ENCODE results near the gene UTP25. TPM values are rescaled to one million over a fixed set of nuclear protein-coding genes. Genes with fewer than 3 reads are reported as not detected.

UTP25 gene
- total and polyA plus RNA-seq, 2 experiments from 2014 or later = 3.6 to 8.9 TPM

DNA sequence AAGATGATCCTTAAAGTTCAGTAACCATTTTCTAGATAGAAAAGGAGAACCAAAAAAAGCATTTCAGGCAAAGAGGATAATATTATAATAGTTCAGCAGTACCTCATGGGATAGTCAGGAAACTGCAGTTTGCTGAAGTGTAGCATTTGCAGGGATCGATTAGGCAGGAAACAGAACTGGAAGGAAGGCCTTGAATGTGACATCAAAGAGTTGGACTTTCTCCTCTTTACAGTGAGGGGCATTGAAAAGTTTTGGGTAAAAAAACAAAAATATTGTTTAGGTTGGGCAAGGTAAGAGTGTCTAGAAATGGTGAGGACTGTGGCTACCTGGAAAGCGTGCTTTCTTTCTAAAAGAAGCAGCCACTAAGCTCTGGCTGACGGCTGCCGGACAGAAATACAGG lies 13.9 kb upstream of the UTP25 start:
- Mint-ChIP-seq H3K4me3 (no peak overlapping the region), H3K27me3 (ENCODE audit: insufficient read depth, low read depth, poor library complexity) (peaks cover 8% of the 10 kb centered on the region), H3K36me3 (ENCODE audit: low read depth) (no peaks in the 10 kb centered on the region), H3K9me3 (no peaks in the 10 kb centered on the region), H3K4me1 (peaks cover 7% of the 10 kb centered on the region; the same call in 2 of the 3 replicates), H3K27ac (no peak overlapping the region)
- no peaks in the 10 kb centered on the region for H3K36me3 ChIP-seq (ENCODE audit: insufficient read depth)
- H3K79me2 ChIP-seq (replicated peaks; ENCODE audit: insufficient read depth) = no peaks in the 10 kb centered on the region
- no peaks in the 10 kb centered on the region for H3K4me1 ChIP-seq (ENCODE audit: insufficient read depth)
- no peaks in the 10 kb centered on the region for H3F3A ChIP-seq (replicated peaks; ENCODE audit: low read depth)
- no peak overlapping the region for H2AFZ ChIP-seq
- ATAC-seq = no peak
- H3K4me2 ChIP-seq = no peak overlapping the region
- no peak overlapping the region for H3K4me3 ChIP-seq
- no peaks in the 10 kb centered on the region for H3K27me3 ChIP-seq (ENCODE audit: insufficient read depth)
- no peak overlapping the region for H3K27ac ChIP-seq (ENCODE audit: low read depth)
- no peaks in the 10 kb centered on the region for H3K9me2 ChIP-seq (ENCODE audit: insufficient read depth)
- H4K20me1 ChIP-seq (replicated peaks; ENCODE audit: insufficient read depth) = no peaks in the 10 kb centered on the region
- TF ChIP-seq CREB1 (CRISPR knock-in tag; IDR thresholded peaks at IDR 0.05; ENCODE audit: low read depth) (no peak), NANOG (IDR thresholded peaks at IDR 0.05; ENCODE audit: borderline replicate concordance) (no peak), REST (IDR thresholded peaks at IDR 0.05; ENCODE audit: unreplicated experiment) (no peak), EZH2 (IDR thresholded peaks at IDR 0.05; ENCODE audit: low read depth, unreplicated experiment) (no peak), STAT1 (IDR thresholded peaks at IDR 0.05; ENCODE audit: unreplicated experiment) (no peak), POLR2AphosphoS5 (IDR thresholded peaks at IDR 0.05; ENCODE audit: low read depth) (no peak), EZH2phosphoT487 (IDR thresholded peaks at IDR 0.05; ENCODE audit: unreplicated experiment) (no peak), JUNB (IDR thresholded peaks at IDR 0.05; ENCODE audit: unreplicated experiment) (no peak), ZNF331 (CRISPR knock-in tag; IDR thresholded peaks at IDR 0.05; ENCODE audit: low read depth) (no peak), ETS1 (IDR thresholded peaks at IDR 0.05) (no peak), ZNF114 (CRISPR knock-in tag; IDR thresholded peaks at IDR 0.05) (no peak), CTCF (conservative IDR thresholded peaks at IDR 0.05; ENCODE audit: low read depth in 2 of 2) (no peak)
- TF ChIP-seq, protein P1, sequence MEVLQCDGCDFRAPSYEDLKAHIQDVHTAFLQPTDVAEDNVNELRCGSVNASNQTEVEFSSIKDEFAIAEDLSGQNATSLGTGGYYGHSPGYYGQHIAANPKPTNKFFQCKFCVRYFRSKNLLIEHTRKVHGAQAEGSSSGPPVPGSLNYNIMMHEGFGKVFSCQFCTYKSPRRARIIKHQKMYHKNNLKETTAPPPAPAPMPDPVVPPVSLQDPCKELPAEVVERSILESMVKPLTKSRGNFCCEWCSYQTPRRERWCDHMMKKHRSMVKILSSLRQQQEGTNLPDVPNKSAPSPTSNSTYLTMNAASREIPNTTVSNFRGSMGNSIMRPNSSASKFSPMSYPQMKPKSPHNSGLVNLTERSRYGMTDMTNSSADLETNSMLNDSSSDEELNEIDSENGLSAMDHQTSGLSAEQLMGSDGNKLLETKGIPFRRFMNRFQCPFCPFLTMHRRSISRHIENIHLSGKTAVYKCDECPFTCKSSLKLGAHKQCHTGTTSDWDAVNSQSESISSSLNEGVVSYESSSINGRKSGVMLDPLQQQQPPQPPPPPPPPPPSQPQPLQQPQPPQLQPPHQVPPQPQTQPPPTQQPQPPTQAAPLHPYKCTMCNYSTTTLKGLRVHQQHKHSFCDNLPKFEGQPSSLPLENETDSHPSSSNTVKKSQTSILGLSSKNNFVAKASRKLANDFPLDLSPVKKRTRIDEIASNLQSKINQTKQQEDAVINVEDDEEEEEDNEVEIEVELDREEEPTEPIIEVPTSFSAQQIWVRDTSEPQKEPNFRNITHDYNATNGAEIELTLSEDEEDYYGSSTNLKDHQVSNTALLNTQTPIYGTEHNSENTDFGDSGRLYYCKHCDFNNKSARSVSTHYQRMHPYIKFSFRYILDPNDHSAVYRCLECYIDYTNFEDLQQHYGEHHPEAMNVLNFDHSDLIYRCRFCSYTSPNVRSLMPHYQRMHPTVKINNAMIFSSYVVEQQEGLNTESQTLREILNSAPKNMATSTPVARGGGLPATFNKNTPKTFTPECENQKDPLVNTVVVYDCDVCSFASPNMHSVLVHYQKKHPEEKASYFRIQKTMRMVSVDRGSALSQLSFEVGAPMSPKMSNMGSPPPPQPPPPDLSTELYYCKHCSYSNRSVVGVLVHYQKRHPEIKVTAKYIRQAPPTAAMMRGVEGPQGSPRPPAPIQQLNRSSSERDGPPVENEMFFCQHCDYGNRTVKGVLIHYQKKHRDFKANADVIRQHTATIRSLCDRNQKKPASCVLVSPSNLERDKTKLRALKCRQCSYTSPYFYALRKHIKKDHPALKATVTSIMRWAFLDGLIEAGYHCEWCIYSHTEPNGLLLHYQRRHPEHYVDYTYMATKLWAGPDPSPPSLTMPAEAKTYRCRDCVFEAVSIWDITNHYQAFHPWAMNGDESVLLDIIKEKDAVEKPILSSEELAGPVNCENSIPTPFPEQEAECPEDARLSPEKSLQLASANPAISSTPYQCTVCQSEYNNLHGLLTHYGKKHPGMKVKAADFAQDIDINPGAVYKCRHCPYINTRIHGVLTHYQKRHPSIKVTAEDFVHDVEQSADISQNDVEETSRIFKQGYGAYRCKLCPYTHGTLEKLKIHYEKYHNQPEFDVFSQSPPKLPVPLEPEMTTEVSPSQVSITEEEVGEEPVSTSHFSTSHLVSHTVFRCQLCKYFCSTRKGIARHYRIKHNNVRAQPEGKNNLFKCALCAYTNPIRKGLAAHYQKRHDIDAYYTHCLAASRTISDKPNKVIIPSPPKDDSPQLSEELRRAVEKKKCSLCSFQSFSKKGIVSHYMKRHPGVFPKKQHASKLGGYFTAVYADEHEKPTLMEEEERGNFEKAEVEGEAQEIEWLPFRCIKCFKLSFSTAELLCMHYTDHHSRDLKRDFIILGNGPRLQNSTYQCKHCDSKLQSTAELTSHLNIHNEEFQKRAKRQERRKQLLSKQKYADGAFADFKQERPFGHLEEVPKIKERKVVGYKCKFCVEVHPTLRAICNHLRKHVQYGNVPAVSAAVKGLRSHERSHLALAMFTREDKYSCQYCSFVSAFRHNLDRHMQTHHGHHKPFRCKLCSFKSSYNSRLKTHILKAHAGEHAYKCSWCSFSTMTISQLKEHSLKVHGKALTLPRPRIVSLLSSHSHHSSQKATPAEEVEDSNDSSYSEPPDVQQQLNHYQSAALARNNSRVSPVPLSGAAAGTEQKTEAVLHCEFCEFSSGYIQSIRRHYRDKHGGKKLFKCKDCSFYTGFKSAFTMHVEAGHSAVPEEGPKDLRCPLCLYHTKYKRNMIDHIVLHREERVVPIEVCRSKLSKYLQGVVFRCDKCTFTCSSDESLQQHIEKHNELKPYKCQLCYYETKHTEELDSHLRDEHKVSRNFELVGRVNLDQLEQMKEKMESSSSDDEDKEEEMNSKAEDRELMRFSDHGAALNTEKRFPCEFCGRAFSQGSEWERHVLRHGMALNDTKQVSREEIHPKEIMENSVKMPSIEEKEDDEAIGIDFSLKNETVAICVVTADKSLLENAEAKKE (CRISPR knock-in tag; IDR thresholded peaks at IDR 0.05) = no peak
- DNase-seq (ENCODE audit: low spot score) = no peak
